Uterus (tissue), 4 donors: ENCODE data around the gene MPPED1. TPM values are rescaled to one million over a fixed set of nuclear protein-coding genes. Genes with fewer than 3 reads are reported as not detected.

Source experiments
- DNase-seq, 2 donors: peaks; one replicate each; pipeline ENCODE4 v3.0.0-alpha.2; 2019 to 2020
- H3K27ac ChIP-seq, 2 donors: fragments of 200-600 bp; sonication (generic); 1 replicate in 1 of 2; 2 replicates in 1 of 2; pipeline ENCODE4 v1.5.1; 2016 to 2018
- H3K27me3 ChIP-seq, 2 donors: fragments of 200-600 bp; sonication (generic); one replicate each; pipeline ENCODE4 v1.5.1; 2018 to 2019; ENCODE audit warnings: control low read depth in 1 of 2
- H3K36me3 ChIP-seq, 2 donors: fragments of 200-600 bp; sonication (generic); one replicate each; pipeline ENCODE4 v1.5.1; 2019; ENCODE audit warnings: control low read depth in 1 of 2
- H3K4me1 ChIP-seq, 2 donors: fragments of 200-600 bp; sonication (generic); one replicate each; pipeline ENCODE4 v1.5.1; 2018 to 2019; ENCODE audit warnings: control low read depth in 1 of 2
- H3K4me3 ChIP-seq, 2 donors: fragments of 200-600 bp; sonication (generic); 1 replicate in 1 of 2; 2 replicates in 1 of 2; pipeline ENCODE4 v1.5.1; 2018 to 2019; ENCODE audit warnings: mild to moderate bottlenecking in 1 of 2
- H3K9me3 ChIP-seq, 2 donors: fragments of 200-600 bp; sonication (generic); one replicate each; pipeline ENCODE4 v1.5.1; 2019; ENCODE audit warnings: control low read depth in 1 of 2
- POLR2A ChIP-seq, 2 donors: fragments of 450-650 bp; IDR thresholded peaks; one replicate each; pipeline ENCODE4 v1.6.1; 2016; ENCODE audit warnings: antibody characterized with exemption in 2 of 2, mild to moderate bottlenecking in 1 of 2, moderate library complexity in 1 of 2
- intact Hi-C: fragments of 100-400 bp; cut with DNase I; formaldehyde crosslinking; loops from one replicate; pipeline ENCODE4 v1.15.1; 2023; ENCODE audit warnings: low total_unique reads
- total RNA-seq, 4 donors: library from RNA; depleted of rRNA in 3 of 4; stranded (reverse); fragments of >200 nt in 3 of 4; gene quantifications; one replicate each; pipeline versions ENCODE4 v1.1.0 to v1.2.4, GENCODE V29; 2014 to 2023
- TF ChIP-seq, protein P1 (sequence below), 4 experiments: fragments of 200-600 bp in 2 of 4; fragments of 450-650 bp in 2 of 4; sonication (generic) in 2 of 4; IDR thresholded peaks; one replicate each; pipeline ENCODE4 v1.5.1; 2016 to 2019; ENCODE audit warnings: antibody characterized with exemption in 4 of 4, mild to moderate bottlenecking in 2 of 4, moderate library complexity in 1 of 4
- donor health status: DM: yes; HTN: yes; CAD: no.

MPPED1 gene
- total RNA-seq, 4 donors from 2014 or later = 0.67 to 8.4 TPM; not detected in 2

DNA sequence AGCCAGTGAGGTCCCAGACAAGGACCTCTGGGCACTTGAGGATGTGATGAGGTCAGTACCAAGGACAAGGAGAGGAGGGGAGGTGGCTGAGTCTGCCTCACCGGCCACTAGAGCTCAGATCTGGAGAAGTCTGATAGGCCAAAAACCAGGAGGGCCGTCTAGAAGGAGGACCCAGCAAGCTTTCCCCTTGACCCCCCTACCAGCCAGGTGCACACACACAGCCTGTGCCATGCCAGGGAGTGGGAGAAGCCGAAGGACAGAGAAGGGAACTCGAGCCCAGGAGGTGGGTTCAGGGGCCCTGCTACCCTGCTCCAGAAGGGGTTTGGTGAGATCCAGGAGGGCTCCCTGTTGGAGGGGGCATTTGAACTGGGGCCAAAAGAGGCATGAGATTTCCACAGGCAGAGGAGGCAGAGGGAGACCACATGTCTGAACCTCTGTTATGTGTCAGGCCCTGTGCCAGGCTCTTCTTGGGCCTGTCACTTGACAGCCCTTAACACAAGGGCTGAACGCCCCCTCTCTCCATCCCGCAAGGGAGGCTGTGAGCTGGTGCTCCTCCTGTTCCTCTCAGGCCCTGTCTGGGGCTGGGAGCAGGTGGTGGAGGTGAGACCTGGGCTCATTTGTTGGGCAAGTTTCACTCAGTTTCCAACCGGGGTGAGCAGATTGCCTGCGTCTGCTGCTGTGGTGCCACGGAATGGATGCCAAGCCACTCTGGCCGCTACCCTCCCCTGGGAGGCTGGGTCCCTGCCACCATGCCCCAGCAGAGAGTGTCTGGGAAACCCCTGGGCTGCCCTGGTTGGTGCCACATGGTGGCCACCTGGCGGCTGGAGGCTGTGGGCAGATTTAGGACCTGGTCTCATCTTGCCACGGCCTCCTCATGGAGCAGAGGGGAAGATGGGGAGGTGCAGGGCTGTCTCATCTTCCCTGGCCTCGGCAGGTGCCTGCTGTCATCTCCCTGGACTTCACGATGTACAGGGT is 65.2 kb downstream of the MPPED1 start:
- Histone ChIP-seq H3K27me3 (no peaks in the 10 kb centered on the region), H3K4me3 (no peak overlapping the region), H3K36me3 (no peaks in the 10 kb centered on the region), H3K9me3 (no peaks in the 10 kb centered on the region), H3K27ac (no peak overlapping the region), H3K4me1 (no peaks in the 10 kb centered on the region)
- TF ChIP-seq, protein P1, sequence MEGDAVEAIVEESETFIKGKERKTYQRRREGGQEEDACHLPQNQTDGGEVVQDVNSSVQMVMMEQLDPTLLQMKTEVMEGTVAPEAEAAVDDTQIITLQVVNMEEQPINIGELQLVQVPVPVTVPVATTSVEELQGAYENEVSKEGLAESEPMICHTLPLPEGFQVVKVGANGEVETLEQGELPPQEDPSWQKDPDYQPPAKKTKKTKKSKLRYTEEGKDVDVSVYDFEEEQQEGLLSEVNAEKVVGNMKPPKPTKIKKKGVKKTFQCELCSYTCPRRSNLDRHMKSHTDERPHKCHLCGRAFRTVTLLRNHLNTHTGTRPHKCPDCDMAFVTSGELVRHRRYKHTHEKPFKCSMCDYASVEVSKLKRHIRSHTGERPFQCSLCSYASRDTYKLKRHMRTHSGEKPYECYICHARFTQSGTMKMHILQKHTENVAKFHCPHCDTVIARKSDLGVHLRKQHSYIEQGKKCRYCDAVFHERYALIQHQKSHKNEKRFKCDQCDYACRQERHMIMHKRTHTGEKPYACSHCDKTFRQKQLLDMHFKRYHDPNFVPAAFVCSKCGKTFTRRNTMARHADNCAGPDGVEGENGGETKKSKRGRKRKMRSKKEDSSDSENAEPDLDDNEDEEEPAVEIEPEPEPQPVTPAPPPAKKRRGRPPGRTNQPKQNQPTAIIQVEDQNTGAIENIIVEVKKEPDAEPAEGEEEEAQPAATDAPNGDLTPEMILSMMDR (IDR thresholded peaks at IDR 0.05) = no peak
- TF ChIP-seq POLR2A (IDR thresholded peaks at IDR 0.05) = no peak
- no peak for DNase-seq
- intact Hi-C loops = no loop called here

DNA sequence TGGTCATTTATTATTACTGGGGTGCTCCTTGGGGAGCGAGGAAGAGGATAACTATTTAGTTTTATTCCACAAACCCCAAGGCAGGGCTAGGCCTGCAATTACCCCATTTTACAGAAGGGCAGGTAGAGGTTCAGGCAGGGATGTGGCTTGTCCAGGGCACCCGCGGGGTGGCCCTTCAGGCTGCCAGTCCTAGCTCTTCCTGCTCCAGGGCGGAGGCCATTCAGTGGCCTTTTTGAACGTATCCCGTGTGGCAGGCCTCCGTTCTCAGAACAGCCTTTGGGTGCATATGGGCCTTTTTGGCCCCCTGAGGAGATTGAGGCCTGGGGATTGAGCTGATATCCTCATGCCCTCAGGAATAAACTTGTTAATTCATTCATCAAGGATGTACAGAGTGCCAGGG is 66.2 kb downstream of the MPPED1 start:
- DNase-seq = no peak

DNA sequence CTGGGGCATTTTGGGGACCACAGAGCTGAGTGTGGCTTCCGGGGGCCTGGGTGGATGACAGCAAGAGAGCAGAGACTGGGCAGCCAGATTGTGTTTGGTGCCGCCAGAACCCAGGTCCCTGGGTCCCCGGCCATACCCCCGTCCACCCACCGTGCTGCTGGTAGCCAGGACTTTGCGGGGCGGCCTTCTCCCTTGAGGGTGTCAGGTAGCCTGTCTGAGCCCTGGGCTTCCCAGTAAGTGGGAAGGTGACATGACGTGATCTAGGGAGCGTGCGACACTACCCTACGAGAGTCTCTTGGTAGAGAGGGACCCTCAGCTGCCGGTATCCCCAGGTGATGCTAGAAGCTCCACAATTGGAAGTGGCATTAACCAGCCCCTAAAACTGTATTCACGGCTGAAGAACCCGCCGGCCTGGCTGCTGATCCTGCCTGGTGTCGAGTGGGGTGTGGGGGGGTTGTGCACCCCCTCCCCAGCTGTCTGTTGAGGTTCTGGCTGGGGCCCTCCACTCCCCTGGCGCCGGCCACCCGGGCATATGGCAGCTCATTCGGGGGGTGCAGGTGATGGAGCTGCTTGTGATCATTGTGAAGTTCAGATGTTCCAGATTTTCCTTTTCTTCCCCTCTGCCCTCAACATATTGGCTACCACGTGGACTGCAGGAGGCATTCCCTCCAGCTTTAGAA is 66.9 kb downstream of the MPPED1 start:
- no peak overlapping the region for H3K4me3 ChIP-seq
- intact Hi-C loops = no loop called here
- no peaks in the 10 kb centered on the region for H3K4me1 ChIP-seq
- no peaks in the 10 kb centered on the region for H3K27me3 ChIP-seq
- no peaks in the 10 kb centered on the region for H3K36me3 ChIP-seq
- no peak for TF ChIP-seq POLR2A (IDR thresholded peaks at IDR 0.05)
- TF ChIP-seq, protein P1 (IDR thresholded peaks at IDR 0.05) = no peak
- H3K9me3 ChIP-seq = no peaks in the 10 kb centered on the region
- DNase-seq = no peak
- no peak overlapping the region for H3K27ac ChIP-seq

More for the DNA sequence above, 66.2 kb downstream of the MPPED1 start:
- no peaks in the 10 kb centered on the region for H3K27me3 ChIP-seq
- H3K36me3 ChIP-seq = no peaks in the 10 kb centered on the region
- no peaks in the 10 kb centered on the region for H3K4me1 ChIP-seq
- H3K27ac ChIP-seq = no peak overlapping the region
- H3K9me3 ChIP-seq = no peaks in the 10 kb centered on the region
- no peak overlapping the region for H3K4me3 ChIP-seq
- TF ChIP-seq, protein P1 (IDR thresholded peaks at IDR 0.05) = no peak
- no peak for TF ChIP-seq POLR2A (IDR thresholded peaks at IDR 0.05)
- intact Hi-C loops = no loop called here

DNA sequence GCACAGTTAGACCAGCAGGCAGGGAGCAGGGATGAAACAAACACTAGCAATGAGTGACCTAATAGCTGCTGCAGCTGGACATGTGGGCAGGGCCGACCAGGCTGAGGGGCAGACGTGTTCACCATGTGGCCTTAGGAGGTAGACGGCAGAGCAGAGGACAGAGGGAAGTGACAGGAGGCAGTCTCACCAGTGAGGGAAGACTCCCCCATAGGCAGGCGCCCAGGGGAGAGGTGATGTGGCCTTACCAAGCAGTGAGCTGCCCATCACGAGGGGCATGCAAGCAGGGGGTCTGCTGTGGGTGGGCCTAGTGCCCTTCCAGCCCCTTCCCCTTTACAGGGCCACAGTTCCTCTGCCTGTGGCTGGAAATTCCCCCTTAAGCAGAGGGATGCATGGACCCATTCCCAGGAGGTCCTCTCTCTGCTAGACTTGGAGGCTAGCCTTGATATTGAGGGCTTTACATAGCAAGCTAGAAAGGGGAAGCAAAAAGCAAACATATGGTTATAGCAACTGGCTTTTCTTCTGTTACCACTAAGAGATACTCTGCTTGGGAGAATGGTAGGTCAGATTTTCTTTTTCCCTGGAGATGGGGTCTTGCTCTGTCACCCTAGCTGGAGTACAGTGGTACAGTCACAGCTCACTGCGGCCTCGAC is 67.6 kb downstream of the MPPED1 start:
- H3K9me3 ChIP-seq = no peaks in the 10 kb centered on the region
- intact Hi-C loops = no loop called here

More for the DNA sequence above, 67.6 kb downstream of the MPPED1 start:
- Histone ChIP-seq H3K4me3 (no peak overlapping the region), H3K27me3 (no peaks in the 10 kb centered on the region), H3K27ac (no peak overlapping the region), H3K36me3 (no peaks in the 10 kb centered on the region), H3K4me1 (no peaks in the 10 kb centered on the region)
- no peak for DNase-seq
- TF ChIP-seq, protein P1 (IDR thresholded peaks at IDR 0.05) = no peak
- no peak for TF ChIP-seq POLR2A (IDR thresholded peaks at IDR 0.05)
